ENCODE measurements around the gene HLF. TPM values are rescaled to one million over a fixed set of nuclear protein-coding genes. Genes with fewer than 3 reads are reported as not detected.

The HLF gene
- total and polyA plus RNA-seq, 2 donors (not counting 3 experiments of a cell fraction or from before 2014, with no cell fraction given): not detected

GRCh38 chr17:55273579-55274354 is 9.0 kb downstream of the HLF start:
- Histone ChIP-seq H3K27me3 (ENCODE audit: control insufficient read depth in 2 of 2, insufficient read depth in 2 of 2, low read length in 2 of 2) (peaks cover 8 to 11% of the 10 kb centered on the region in 2 experiments), H2AFZ (ENCODE audit: low read depth, low read length) (no peak overlapping the region), H3K79me2 (ENCODE audit: control insufficient read depth, insufficient read depth, low read length) (no peaks in the 10 kb centered on the region), H4K20me1 (replicated peaks; ENCODE audit: control insufficient read depth, extremely low read depth, insufficient read depth, low read length) (no peaks in the 10 kb centered on the region), H3K36me3 (ENCODE audit: control insufficient read depth in 2 of 2, extremely low read depth in 1 of 2, insufficient read depth in 2 of 2, low read length in 2 of 2) (no peaks in the 10 kb centered on the region), H3K27ac (ENCODE audit: insufficient read depth, low read depth, low read length) (no peak overlapping the region), H3K9me1 (replicated peaks; ENCODE audit: control insufficient read depth, extremely low read depth, insufficient read depth, low read length) (no peaks in the 10 kb centered on the region), H3K4me2 (ENCODE audit: insufficient read depth, low read length) (no peak overlapping the region), H3K4me1 (ENCODE audit: control insufficient read depth, extremely low read depth, insufficient read depth, low read length) (no peaks in the 10 kb centered on the region), H3K9me3 (replicated peaks; ENCODE audit: control insufficient read depth, insufficient read depth, low read length) (no peaks in the 10 kb centered on the region), H3K4me3 (replicated peaks in 1 of 3; ENCODE audit: insufficient read depth in 1 of 3, low read depth in 1 of 3, low read length in 3 of 3) (no peak overlapping the region), H3K9ac (replicated peaks; ENCODE audit: extremely low read depth, insufficient read depth, low read length) (no peak overlapping the region)
- FAIRE-seq (no peak), DNase-seq (ENCODE audit: low read depth, low spot score) (no peak)
- no TSS peak for BruUV-seq (replicated peaks)
- intact Hi-C loops (cut with micrococcal nuclease): no loop called here
- ChIA-PET POLR2A (no interaction called here), CTCF (no interaction called here)
- TF ChIP-seq GATA2 (IDR thresholded peaks at IDR 0.05; ENCODE audit: insufficient read depth, insufficient read length, low read depth, low read length): no peak
- TF ChIP-seq CTCF (IDR thresholded peaks at IDR 0.05; ENCODE audit: extremely low read depth in 1 of 2, insufficient read depth in 1 of 2, low read depth in 1 of 2, low read length in 2 of 2): no peak
- no peak for TF ChIP-seq EZH2 (IDR thresholded peaks at IDR 0.05; ENCODE audit: borderline replicate concordance, low read depth, low read length, severe bottlenecking)
- no peak for TF ChIP-seq POLR2AphosphoS5 (IDR thresholded peaks at IDR 0.05; ENCODE audit: insufficient read depth, low read depth, low read length)
- no peak for TF ChIP-seq JUN (IDR thresholded peaks at IDR 0.05; ENCODE audit: borderline replicate concordance, insufficient read depth, insufficient read length, low read depth)
- no peak for TF ChIP-seq MAX (IDR thresholded peaks at IDR 0.05; ENCODE audit: insufficient read depth, insufficient read length)
- TF ChIP-seq POLR2A (IDR thresholded peaks at IDR 0.05; ENCODE audit: low read depth, low read length): no peak
- no peak for TF ChIP-seq FOS (IDR thresholded peaks at IDR 0.05; ENCODE audit: borderline replicate concordance, insufficient read depth, low read length)
- TF ChIP-seq MYC (IDR thresholded peaks at IDR 0.05; ENCODE audit: low read depth, low read length): no peak
- dilution Hi-C loops (cut with MboI; ENCODE audit: extremely low pct_ligation_motif_present, low sequenced_read_pairs): no loop called here

All from endothelial cell of umbilical vein (primary cell).